Activated CD4-positive, alpha-beta memory T cell treated with anti-CD3 and anti-CD28 coated beads, Interleukin-2, amount 10 ng/mL, durations not matched to agents 7 days and 5 days (primary cell): ENCODE data around the gene MLXIP. TPM values are rescaled to one million over a fixed set of nuclear protein-coding genes. Genes with fewer than 3 reads are reported as not detected.

Experiments used
- CTCF ChIA-PET: fragments of 350-600 bp; sonication (Branson Sonifier 250); formaldehyde crosslinking; loops from one replicate; lab custom pipeline; 2021; ENCODE audit warnings: antibody characterized with exemption, inconsistent platforms; lab: Charles Lee
- POLR2A ChIA-PET: fragments of 350-600 bp; sonication (Branson Sonifier 250); formaldehyde crosslinking; loops from one replicate; lab custom pipeline; 2021; ENCODE audit warnings: antibody characterized with exemption; lab: Charles Lee
- DNase-seq: peaks from one replicate; pipeline ENCODE4 v3.0.0-alpha.2; 2020
- H3K27ac Mint-ChIP-seq: one replicate; pipeline ENCODE4 v1.8.0; 2021; ENCODE audit warnings: mild to moderate bottlenecking, mixed read lengths
- H3K27me3 Mint-ChIP-seq: one replicate; pipeline ENCODE4 v1.8.0; 2021; ENCODE audit warnings: mixed read lengths
- H3K36me3 Mint-ChIP-seq: one replicate; pipeline ENCODE4 v1.8.0; 2021; ENCODE audit warnings: low read depth, mixed read lengths
- H3K4me1 Mint-ChIP-seq: one replicate; pipeline ENCODE4 v1.8.0; 2021; ENCODE audit warnings: mixed read lengths
- H3K4me3 Mint-ChIP-seq: one replicate; pipeline ENCODE4 v1.8.0; 2021; ENCODE audit warnings: mild to moderate bottlenecking, mixed read lengths
- H3K9me3 Mint-ChIP-seq: one replicate; pipeline ENCODE4 v1.8.0; 2021; ENCODE audit warnings: mixed read lengths
- total RNA-seq, 2 experiments: library from RNA; stranded (reverse); gene quantifications; one replicate each; pipeline ENCODE4 v1.2.3, GENCODE V29; 2021

The MLXIP gene
- total RNA-seq, 2 experiments from 2014 or later: 26.0 to 29.6 TPM

DNA sequence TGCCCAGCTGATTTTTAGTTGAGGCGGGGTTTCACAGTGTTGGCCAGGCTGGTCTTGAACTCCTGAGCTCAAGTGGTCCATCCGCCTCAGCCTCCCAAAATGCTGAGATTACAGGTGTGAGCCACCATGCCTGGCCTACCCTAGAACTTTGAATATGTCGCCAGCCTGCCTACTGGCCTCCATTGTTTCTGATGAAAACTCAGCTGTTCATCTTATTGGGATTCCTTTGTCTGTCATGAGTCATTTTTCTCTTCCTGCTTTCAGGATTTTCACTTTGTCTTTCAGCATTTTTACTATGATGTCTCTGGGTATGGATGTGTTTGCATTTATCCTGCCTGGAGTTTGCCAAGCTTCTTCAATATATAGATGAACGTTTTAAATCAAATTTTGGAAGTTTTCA, 116.8 kb downstream of the MLXIP start:
- peaks cover 6% of the 10 kb centered on the region for H3K36me3 Mint-ChIP-seq
- no peak for DNase-seq
- CTCF ChIA-PET: interaction anchor here (0.7 to 1.3 kb wide), 2 partner anchors 72 to 141 kb away, joined by 3 to 4 read pairs; no protein-coding TSS in a partner anchor
- peaks cover 4% of the 10 kb centered on the region for H3K9me3 Mint-ChIP-seq
- no peak overlapping the region for H3K4me3 Mint-ChIP-seq
- POLR2A ChIA-PET: no interaction called here
- H3K27ac Mint-ChIP-seq: no peak overlapping the region
- peaks cover 18% of the 10 kb centered on the region for H3K4me1 Mint-ChIP-seq
- peaks cover 32% of the 10 kb centered on the region for H3K27me3 Mint-ChIP-seq

Other genes starting within 250 kb of the MLXIP start
- gene HPD, start 219.9 kb upstream of the MLXIP start, total RNA-seq: not detected
- gene PSMD9, start 190.0 kb upstream of the MLXIP start, total RNA-seq: 10 to 100 TPM; 56.3 to 59.7 TPM
- gene CFAP251, start 160.2 kb upstream of the MLXIP start, total RNA-seq: 1 to 10 TPM; 1.9 to 2.2 TPM
- 1 to 10 TPM; 3.7 to 4.2 TPM for gene BCL7A, start 56.9 kb upstream of the MLXIP start, total RNA-seq
- gene IL31, start 95.5 kb downstream of the MLXIP start, total RNA-seq: not detected
- gene LRRC43, start 104.4 kb downstream of the MLXIP start, total RNA-seq: under 1 TPM in 1 of 2 experiments, not detected in 1; 0.38 TPM
- gene B3GNT4, start 125.0 kb downstream of the MLXIP start, total RNA-seq: 1 to 10 TPM; 2.6 to 2.8 TPM
- 10 to 100 TPM; 40.8 to 41.7 TPM for gene DIABLO, start 147.3 kb downstream of the MLXIP start, total RNA-seq
- 10 to 100 TPM; 29.8 to 30.6 TPM for gene VPS33A, start 187.7 kb downstream of the MLXIP start, total RNA-seq